GM18511 (cell line): ENCODE results near the gene ABCC6.
"Not testable (repeated sequence)": the region's sequence is repeated elsewhere in the genome, so short reads cannot be mapped to it uniquely, and the experiment has no call there.

Experiments used
- ATAC-seq: cut with Tn5 transposase; IDR thresholded peaks from one replicate; pipeline ENCODE4 v1.9.1; 2021; ENCODE audit warnings: mild to moderate bottlenecking, moderate library complexity; ENCODE audit not compliant: unreplicated experiment

The ABCC6 gene

GRCh38 chr16:16190966-16191365, 32.3 kb downstream of the ABCC6 start:
- not testable (repeated sequence) for ATAC-seq

DNA sequence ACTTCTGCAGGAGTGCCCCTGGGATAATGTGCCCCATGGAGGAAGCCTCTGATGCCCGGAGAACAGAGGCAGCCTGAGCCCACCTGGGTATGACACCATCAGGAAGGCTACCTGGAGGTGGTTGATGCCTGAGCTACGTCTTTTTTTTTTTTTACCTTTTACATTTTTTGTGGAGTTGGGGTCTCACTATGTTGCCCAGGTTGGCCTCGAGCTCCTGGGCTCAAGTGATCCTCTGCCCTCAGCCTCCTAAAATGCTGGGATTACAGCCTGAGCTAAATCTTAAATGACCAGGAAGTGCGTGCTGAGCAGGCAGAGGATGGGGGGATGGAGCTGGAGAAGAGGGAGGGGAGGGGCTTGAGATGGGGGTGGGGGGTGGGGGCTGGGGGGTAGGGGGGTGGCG, 32.7 kb downstream of the ABCC6 start:
- ATAC-seq = no peak

- ATAC-seq = no peak
These were observed 33.5 kb downstream of the ABCC6 start for GRCh38 chr16:16189842-16190241.

DNA sequence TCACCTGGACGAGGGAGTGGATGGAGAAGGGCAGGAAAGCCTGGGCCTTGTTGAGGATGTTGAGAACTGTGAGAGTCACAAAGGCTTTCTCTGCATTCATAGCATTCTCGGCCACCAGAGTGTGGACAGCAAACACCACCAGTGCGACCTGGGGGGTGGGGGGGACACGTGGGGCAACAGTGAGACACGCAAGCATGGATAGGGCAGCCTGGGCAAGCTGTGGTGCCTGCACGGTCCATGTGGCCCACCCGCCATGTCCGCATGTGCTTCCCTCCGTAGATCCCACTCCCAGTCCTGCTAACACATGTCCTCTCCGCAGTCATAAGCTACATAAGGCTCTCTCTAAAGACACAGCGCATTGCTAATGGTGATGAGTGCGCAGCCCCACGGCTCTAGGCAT, 34.5 kb downstream of the ABCC6 start:
- ATAC-seq = no peak

GRCh38 chr16:16186820-16187219, 36.5 kb downstream of the ABCC6 start:
- ATAC-seq = no peak

DNA sequence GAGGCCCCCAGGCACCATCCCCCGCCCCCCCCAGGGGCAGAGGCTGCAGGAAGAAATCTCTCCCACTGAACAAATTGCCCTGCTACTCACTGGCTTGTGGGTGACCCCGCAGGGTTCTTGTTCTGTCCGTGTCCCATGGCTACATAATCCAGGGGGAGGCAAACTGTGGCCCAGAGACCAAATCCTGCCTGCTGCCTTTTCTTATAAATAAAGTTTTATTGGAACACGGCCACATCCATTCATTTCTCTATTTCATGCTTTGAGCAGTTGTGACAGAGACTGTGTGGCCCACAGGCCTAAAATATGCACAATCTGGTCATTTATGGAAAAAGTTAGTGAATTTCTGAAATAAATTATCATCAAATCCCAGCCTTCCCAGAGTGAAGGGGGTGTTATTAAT, 38.2 kb downstream of the ABCC6 start:
- ATAC-seq = no peak

DNA sequence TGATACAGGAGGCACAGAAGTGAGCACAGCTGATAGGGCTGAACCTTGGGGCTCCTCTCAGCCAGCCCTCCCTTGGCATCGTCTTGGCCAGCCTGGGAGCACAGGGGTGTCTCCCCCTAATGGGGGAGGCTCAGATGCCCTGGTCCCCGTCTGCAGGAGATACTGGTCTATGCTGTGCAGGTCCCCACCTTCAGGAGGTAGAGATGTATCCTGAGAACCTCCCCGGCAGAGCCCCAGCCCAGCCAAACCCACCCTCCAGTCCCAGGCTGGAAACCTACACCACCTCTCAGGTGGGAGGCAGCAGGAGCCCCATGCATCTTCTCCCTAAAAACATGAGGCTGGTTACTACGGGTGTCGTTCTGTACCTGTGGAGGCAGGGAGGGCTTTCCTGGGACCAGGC, 38.7 kb downstream of the ABCC6 start:
- ATAC-seq = no peak

GRCh38 chr16:16183562-16183961, 39.7 kb downstream of the ABCC6 start:
- no peak for ATAC-seq

- ATAC-seq = no peak
These were observed 40.4 kb downstream of the ABCC6 start for GRCh38 chr16:16182918-16183317.

- not testable (repeated sequence) for ATAC-seq
These were observed 41.5 kb downstream of the ABCC6 start for GRCh38 chr16:16181748-16182147.

DNA sequence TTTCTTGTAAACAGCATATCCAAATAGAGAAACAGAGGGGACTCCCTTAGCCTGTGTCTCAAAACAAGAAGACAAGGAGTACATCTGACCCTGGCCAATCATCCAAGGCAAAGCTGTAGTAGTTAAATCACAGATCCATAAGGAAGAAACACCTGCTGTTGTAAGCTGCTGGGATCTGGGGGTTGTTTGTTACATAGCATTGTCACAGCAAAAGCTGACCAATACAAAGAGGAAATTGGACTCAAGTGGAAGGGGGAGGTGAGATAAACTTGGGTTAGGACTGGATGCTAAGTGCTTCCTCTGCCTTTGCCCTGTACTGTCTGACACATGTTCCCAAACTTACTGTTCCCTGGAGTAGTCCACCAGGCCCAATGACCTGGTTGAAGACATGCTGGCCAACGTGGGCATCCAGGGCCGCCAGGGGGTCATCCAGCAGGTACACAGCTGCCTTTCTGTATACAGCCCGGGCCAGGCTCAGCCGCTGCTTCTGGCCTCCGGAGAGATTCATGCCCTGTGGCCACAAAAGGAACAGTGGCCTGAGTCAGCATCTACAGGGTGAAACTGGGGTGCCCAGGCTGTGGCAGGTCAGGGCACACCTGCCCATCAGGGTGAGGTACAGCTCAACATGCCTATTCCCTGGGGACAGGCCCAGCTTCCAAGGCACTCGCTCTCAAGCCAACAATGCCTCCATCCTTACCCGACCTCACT, 44.7 kb downstream of the ABCC6 start:
- ATAC-seq = no peak

- no peak for ATAC-seq
These were observed 47.0 kb downstream of the ABCC6 start for GRCh38 chr16:16176328-16176727.

DNA sequence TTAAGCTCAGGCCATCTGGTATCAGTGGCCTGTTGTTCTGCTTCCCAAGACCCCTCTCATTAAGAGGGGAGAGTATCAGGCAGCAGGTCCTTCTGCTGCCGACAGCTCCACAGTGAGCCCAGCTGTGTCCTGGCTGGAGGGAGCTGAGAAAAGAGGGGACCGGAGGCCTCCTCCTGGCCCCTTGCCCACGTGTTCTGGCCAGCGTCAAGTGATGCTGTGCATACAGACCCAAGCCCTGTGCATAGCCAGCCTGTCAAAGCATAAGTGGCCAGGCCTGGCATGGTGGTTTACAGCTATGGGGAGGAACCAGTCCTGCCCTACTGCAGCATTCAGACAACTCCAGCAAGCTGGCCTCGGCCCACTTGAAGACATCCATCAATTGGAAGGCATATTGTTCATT, 48.0 kb downstream of the ABCC6 start:
- no peak for ATAC-seq

DNA sequence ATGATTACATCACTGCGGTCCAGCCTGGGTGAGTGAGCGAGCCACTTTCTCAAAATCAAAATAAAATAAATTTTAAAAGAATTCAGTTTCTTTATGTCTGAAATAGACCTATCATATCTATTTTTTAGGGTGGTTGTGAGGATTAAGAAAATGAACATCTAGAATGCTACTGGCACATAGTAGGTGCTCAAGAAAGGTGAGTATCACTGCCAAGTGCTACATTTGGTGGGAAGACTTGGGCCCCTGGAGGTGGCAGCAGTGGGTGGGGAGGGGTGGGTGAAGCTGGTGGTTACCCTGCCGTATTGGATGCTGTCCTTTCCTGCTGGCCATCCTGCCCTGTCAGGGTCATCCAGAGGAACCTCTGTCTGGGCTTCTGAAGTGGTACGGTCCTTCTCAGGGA, 50.3 kb downstream of the ABCC6 start:
- ATAC-seq = no peak

DNA sequence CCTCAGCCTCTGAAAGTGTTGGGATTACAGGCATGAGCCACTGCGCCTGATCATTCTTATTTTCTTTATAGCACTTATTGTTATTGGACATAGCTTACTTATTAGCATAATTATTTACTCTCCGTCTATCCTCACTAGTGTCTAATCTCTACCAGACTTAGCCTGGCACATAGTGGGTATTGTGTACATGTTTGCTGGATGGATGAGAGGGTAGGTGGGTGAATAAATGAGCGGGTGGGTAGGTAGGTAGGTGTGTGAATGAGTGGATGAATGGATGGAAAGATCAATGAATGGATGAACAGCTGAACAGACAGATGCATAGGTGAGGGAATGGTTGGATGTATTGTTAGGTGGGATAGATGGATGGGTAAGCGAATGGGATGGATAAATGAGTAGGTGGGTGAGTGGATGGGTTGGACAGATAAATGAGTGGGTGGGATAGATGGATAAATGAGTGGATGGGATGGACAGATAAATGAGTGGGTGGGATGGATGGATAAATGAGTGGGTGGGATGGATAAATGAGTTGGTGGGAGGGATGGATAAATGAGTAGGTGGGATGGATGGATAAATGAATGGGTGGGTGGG, 51.9 kb downstream of the ABCC6 start:
- ATAC-seq = no peak

GRCh38 chr16:16169615-16170014, 53.7 kb downstream of the ABCC6 start:
- no peak for ATAC-seq

- ATAC-seq = no peak
These were observed 54.9 kb downstream of the ABCC6 start for GRCh38 chr16:16168431-16168830.

DNA sequence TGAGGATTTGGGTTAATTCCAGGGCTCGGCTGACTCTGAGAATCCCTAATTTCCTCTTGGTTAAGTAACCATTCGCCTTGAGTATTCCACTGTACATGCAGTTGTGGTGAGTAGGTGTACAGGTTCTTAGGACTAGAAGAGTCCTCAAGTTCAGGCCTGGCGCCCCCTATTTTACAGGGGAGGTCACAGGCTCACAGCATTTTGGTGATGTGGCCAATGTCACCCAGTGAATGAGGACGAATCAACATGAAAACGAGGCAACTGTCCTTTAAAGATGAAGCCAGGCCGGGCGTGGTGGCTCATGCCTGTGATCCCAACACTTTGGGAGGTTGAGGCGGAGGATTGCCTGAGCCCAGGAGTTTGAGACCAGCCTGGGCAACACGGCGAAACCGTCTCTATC, 55.4 kb downstream of the ABCC6 start:
- no peak for ATAC-seq

DNA sequence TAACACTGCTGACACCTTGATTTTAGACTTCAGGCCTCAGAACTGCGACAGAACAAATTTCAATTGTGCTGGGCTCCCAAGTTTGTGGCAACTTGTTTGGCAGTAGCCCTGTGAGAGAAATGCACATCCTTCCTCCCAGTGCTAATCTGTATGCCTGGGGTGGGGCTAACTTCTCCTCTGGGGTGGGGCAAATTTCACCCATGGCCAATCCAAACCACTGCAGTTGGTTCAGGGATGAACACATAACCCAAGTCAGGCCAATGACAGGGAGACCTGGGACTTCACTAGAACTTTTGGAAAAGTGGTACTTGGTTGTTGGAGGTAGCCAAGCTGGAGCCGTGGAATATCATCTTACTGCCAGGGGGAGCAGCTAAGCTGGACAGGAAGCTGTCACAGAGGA, 56.3 kb downstream of the ABCC6 start:
- ATAC-seq = no peak

- ATAC-seq = no peak
These were observed 57.2 kb downstream of the ABCC6 start for GRCh38 chr16:16166085-16166484.

DNA sequence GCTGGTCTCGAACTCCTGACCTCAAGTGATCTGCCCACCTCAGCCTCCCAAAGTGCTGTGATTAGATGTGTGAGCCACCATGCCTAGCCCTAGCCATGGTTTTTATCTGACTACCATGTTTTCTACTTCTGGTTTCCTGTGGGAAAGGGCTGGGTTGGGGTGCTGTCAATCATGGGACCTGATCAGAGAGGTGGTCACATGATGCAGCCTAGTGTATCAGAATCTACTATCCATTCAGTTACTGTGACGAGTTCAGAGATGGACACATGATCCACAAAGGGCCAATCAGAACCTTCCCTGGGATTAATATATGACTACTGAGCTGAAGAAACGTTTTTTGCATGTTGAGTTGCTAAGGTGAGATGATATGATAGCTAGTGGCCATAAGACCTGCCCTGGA, 59.1 kb downstream of the ABCC6 start:
- no peak for ATAC-seq

DNA sequence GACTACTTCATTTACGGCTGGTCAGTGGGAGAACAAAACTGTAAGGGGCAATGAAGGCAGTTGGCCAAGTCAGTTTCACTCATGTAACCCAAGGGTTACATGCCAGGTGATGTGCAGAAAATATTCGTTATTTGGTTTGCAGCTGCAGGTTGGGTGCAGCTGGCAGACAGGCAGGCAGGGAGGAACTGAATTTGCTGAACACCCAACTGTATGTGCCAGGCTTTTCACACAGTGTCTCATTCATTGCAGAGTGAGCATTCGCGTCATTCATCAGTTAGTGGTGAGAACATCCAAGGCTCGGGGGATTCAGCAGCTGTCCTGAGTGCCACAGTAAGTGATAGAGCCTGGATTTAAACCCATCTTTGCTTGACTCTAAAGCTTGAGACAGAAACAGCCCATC, 59.7 kb downstream of the ABCC6 start:
- no peak for ATAC-seq

GRCh38 chr16:16163109-16163508, 60.2 kb downstream of the ABCC6 start:
- ATAC-seq = no peak
